Stimulated activated CD4-positive, alpha-beta T cell treated with anti-CD3 and anti-CD28 coated beads, Interleukin-4, amount 100 ng/mL, for 1 hour (primary cell): ENCODE measurements around the gene PEDS1.
"Not testable (repeated sequence)": the region's sequence is repeated elsewhere in the genome, so short reads cannot be mapped to it uniquely, and the experiment has no call there.

ENCODE experiments used
- DNase-seq: peaks from one replicate; pipeline ENCODE4 v3.0.0-alpha.2; 2020

PEDS1 gene

GRCh38 chr20:50189681-50190250 lies 36.2 kb upstream of the PEDS1 start:
- DNase-seq, result peak; percentile 48

GRCh38 chr20:50188879-50189680 lies 35.6 kb upstream of the PEDS1 start:
- DNase-seq, result no peak

- no peak for DNase-seq
Observed at GRCh38 chr20:50188287-50188688, 34.8 kb upstream of the PEDS1 start.

GRCh38 chr20:50187403-50188051 lies 34.0 kb upstream of the PEDS1 start:
- no peak for DNase-seq

GRCh38 chr20:50186987-50187402 lies 33.5 kb upstream of the PEDS1 start:
- DNase-seq, result no peak

GRCh38 chr20:50186151-50186885 lies 32.8 kb upstream of the PEDS1 start:
- peak; percentile 90 for DNase-seq

GRCh38 chr20:50185426-50185825 lies 31.9 kb upstream of the PEDS1 start:
- no peak for DNase-seq

GRCh38 chr20:50182346-50182745 lies 28.8 kb upstream of the PEDS1 start:
- no peak for DNase-seq

- DNase-seq, result no peak
Observed at GRCh38 chr20:50181344-50181743, 27.8 kb upstream of the PEDS1 start.

GRCh38 chr20:50178672-50179071 lies 25.1 kb upstream of the PEDS1 start:
- not testable (repeated sequence) for DNase-seq

GRCh38 chr20:50175938-50176933 lies 22.7 kb upstream of the PEDS1 start:
- DNase-seq, result no peak

- DNase-seq, result no peak
Observed at GRCh38 chr20:50174456-50174855, 20.9 kb upstream of the PEDS1 start.

- no peak for DNase-seq
Observed at GRCh38 chr20:50172347-50173013, 19.0 kb upstream of the PEDS1 start.

- DNase-seq, result no peak
Observed at GRCh38 chr20:50170549-50171220, 17.2 kb upstream of the PEDS1 start.

GRCh38 chr20:50169329-50169823 lies 15.9 kb upstream of the PEDS1 start:
- DNase-seq, result peak; percentile 82

- peak; percentile 86 for DNase-seq
Observed at GRCh38 chr20:50165684-50166554, 12.4 kb upstream of the PEDS1 start.

GRCh38 chr20:50163570-50164317 lies 10.2 kb upstream of the PEDS1 start:
- no peak for DNase-seq

- not testable (repeated sequence) for DNase-seq
Observed at GRCh38 chr20:50161494-50161893, 8.0 kb upstream of the PEDS1 start.

GRCh38 chr20:50153153-50153499 lies 397 bp downstream of the PEDS1 start:
- DNase-seq, result no peak
